Fibroblast of lung (primary cell): ENCODE results near the gene SLC25A10. TPM values are rescaled to one million over a fixed set of nuclear protein-coding genes. Genes with fewer than 3 reads are reported as not detected.

Experiments
- DNase-seq, 2 donors: peaks; one replicate each; pipeline versions ENCODE4 v3.0.0 to v3.0.0-alpha.2; 2010; ENCODE audit warnings: low read depth in 2 of 2
- H2AFZ ChIP-seq: 2 replicates; pipeline ENCODE4 v1.5.1; 2012; ENCODE audit warnings: low read length, control low read depth, inconsistent platforms
- H3K27ac ChIP-seq: 2 replicates; pipeline ENCODE4 v1.5.1; 2011; ENCODE audit warnings: low read length, control low read depth; ENCODE audit not compliant: insufficient read depth
- H3K27me3 ChIP-seq: 2 replicates; pipeline ENCODE4 v1.5.1; 2011; ENCODE audit warnings: mild to moderate bottlenecking, low read length; ENCODE audit not compliant: control insufficient read depth, insufficient read depth
- H3K36me3 ChIP-seq: 2 replicates; pipeline ENCODE4 v1.5.1; 2011; ENCODE audit warnings: low read length; ENCODE audit not compliant: control insufficient read depth, insufficient read depth
- H3K4me1 ChIP-seq: 2 replicates; pipeline ENCODE4 v1.5.1; 2011; ENCODE audit warnings: low read length; ENCODE audit not compliant: control insufficient read depth, insufficient read depth; ENCODE audit errors: extremely low read depth
- H3K4me2 ChIP-seq: 2 replicates; pipeline ENCODE4 v1.5.1; 2011; ENCODE audit warnings: low read length, control low read depth; ENCODE audit not compliant: insufficient read depth; ENCODE audit errors: extremely low read depth
- H3K4me3 ChIP-seq, 4 experiments: fragments of 200-600 bp in 1 of 4; sonication (generic) in 1 of 4; replicated peaks in 1 of 4; 2 replicates each; pipeline ENCODE4 v1.5.1; 2011 to 2016; ENCODE audit warnings: low read length in 4 of 4, low read depth in 3 of 4, mild to moderate bottlenecking in 3 of 4, control low read depth in 2 of 4, inconsistent platforms in 1 of 4, mixed read lengths in 1 of 4; ENCODE audit not compliant: insufficient read depth in 1 of 4; ENCODE audit errors: control extremely low read depth in 1 of 4
- H3K79me2 ChIP-seq: 2 replicates; pipeline ENCODE4 v1.5.1; 2012; ENCODE audit warnings: mild to moderate bottlenecking, low read length, inconsistent platforms; ENCODE audit not compliant: control insufficient read depth, insufficient read depth
- H3K9ac ChIP-seq: 2 replicates; pipeline ENCODE4 v1.5.1; 2011; ENCODE audit warnings: mild to moderate bottlenecking, low read length, control low read depth; ENCODE audit not compliant: insufficient read depth
- H3K9me3 ChIP-seq: 2 replicates; pipeline ENCODE4 v1.5.1; 2012; ENCODE audit warnings: low read depth, low read length; ENCODE audit not compliant: control insufficient read depth, insufficient read depth
- H4K20me1 ChIP-seq: 2 replicates; pipeline ENCODE4 v1.5.1; 2011; ENCODE audit warnings: low read length; ENCODE audit not compliant: control insufficient read depth, insufficient read depth; ENCODE audit errors: extremely low read depth
- CTCF ChIP-seq, 2 donors: IDR thresholded peaks in 1 of 2; conservative IDR thresholded peaks in 1 of 2; 1 replicate in 1 of 2; 2 replicates in 1 of 2; pipeline ENCODE4 v1.5.1; 2011 to 2012; ENCODE audit warnings: low read length in 2 of 2, control low read depth in 1 of 2, inconsistent platforms in 1 of 2, low read depth in 1 of 2, mild to moderate bottlenecking in 1 of 2
- EZH2 ChIP-seq: IDR thresholded peaks from 2 replicates; pipeline ENCODE4 v1.5.1; 2012; ENCODE audit warnings: low read length, control low read depth, mild to moderate bottlenecking; ENCODE audit errors: missing control alignments
- polyA plus RNA-seq, 2 donors: library from polyadenylated mRNA; depleted of rRNA in 1 of 2; stranded (reverse) in 1 of 2; unstranded in 1 of 2; fragments of >200 nt; gene quantifications; 2 replicates each; pipeline ENCODE4 v1.2.1, GENCODE V29; 2011 to 2012; ENCODE audit warnings: missing spikeins in 1 of 2
- total RNA-seq: library from RNA; depleted of rRNA; stranded (reverse); fragments of >200 nt; gene quantifications from 2 replicates; pipeline ENCODE4 v1.2.1, GENCODE V29; 2014

Gene SLC25A10
- total and polyA plus RNA-seq, 2 donors (not counting 1 experiment from before 2014, with no cell fraction given): 3.7 to 5.8 TPM

- no peaks in the 10 kb centered on the region for H3K9me3 ChIP-seq
- H3K36me3 ChIP-seq: no peaks in the 10 kb centered on the region
- H3K27me3 ChIP-seq: no peaks in the 10 kb centered on the region
- H3K4me1 ChIP-seq: peaks cover 5% of the 10 kb centered on the region
- H3K9ac ChIP-seq: no peak overlapping the region
- no peak overlapping the region for H3K4me3 ChIP-seq
- no peak overlapping the region for H3K4me2 ChIP-seq
- H2AFZ ChIP-seq: no peak overlapping the region
- no peaks in the 10 kb centered on the region for H4K20me1 ChIP-seq
- TF ChIP-seq CTCF (conservative IDR thresholded peaks at IDR 0.05 in 1 of 2, IDR thresholded peaks at IDR 0.05 in 1 of 2; ENCODE audit: low read depth in 1 of 2, low read length in 2 of 2): no peak
- TF ChIP-seq EZH2: no peak
- no peaks in the 10 kb centered on the region for H3K79me2 ChIP-seq
- DNase-seq: no peak
- H3K27ac ChIP-seq: no peak overlapping the region
These were observed 22.6 kb downstream of the SLC25A10 start for GRCh38 chr17:81734405-81735263.

GRCh38 chr17:81735264-81736102, 23.4 kb downstream of the SLC25A10 start:
- TF ChIP-seq CTCF (conservative IDR thresholded peaks at IDR 0.05 in 1 of 2, IDR thresholded peaks at IDR 0.05 in 1 of 2; ENCODE audit: low read depth in 1 of 2, low read length in 2 of 2): no peak
- Histone ChIP-seq H3K4me1 (peaks cover 5% of the 10 kb centered on the region), H3K9ac (no peak overlapping the region), H2AFZ (peak overlapping the region; percentile 30), H3K79me2 (no peaks in the 10 kb centered on the region), H3K27me3 (no peaks in the 10 kb centered on the region), H4K20me1 (no peaks in the 10 kb centered on the region), H3K4me3 (no peak overlapping the region), H3K4me2 (peak overlapping the region; percentile 52), H3K27ac (no peak overlapping the region), H3K9me3 (no peaks in the 10 kb centered on the region), H3K36me3 (no peaks in the 10 kb centered on the region)
- peak in 1 of 2 donors; percentile 30 for DNase-seq
